Measurements from ENCODE around the gene MYEOV. TPM values are rescaled to one million over a fixed set of nuclear protein-coding genes. Genes with fewer than 3 reads are reported as not detected.

The MYEOV gene
- total RNA-seq, 1 experiment from 2014 or later, result 0.22 TPM

DNA sequence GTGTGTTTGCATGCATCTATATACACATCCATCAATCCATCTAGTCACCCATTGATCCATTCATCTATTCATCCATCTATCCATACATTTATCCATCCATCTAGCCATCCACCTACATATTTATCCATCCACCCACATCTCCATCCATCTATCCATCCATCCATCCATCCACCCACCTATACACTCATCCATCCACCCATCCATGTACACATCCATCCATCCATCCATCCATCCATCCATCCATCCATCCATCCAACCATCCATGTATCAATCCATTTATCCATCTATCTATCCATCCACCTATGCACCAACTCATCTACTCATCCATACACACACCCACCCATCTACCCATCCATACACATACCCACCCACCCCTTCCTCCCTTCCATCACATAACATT, 18.8 kb upstream of the MYEOV start:
- Mint-ChIP-seq H3K36me3 (ENCODE audit: insufficient read depth in 1 of 3, low read depth in 3 of 3) (no peaks in the 10 kb centered on the region), H3K9me3 (no peaks in the 10 kb centered on the region), H3K4me1 (peaks cover 3 to 8% of the 10 kb centered on the region in 2 experiments; a peak in 2 of 4 replicates), H3K27me3 (ENCODE audit: low read depth) (peaks cover 5% of the 10 kb centered on the region), H3K4me3 (no peak overlapping the region), H3K27ac (no peak overlapping the region)
- Histone ChIP-seq H4K5ac (ENCODE audit: insufficient read length, low read depth, low read length) (no peak overlapping the region), H3K27ac (ENCODE audit: insufficient read length, low read depth, low read length) (no peak overlapping the region), H2BK12ac (ENCODE audit: insufficient read length, low read depth, low read length) (no peak overlapping the region), H4K91ac (ENCODE audit: insufficient read length, low read depth, low read length) (no peak overlapping the region), H3K4me1 (ENCODE audit: insufficient read depth, low read length) (no peaks in the 10 kb centered on the region), H4K8ac (replicated peaks; ENCODE audit: insufficient read length, low read depth, low read length) (no peak overlapping the region), H3K79me2 (ENCODE audit: insufficient read depth, low read length) (no peaks in the 10 kb centered on the region), H3K14ac (ENCODE audit: insufficient read depth, low read length) (no peak overlapping the region), H3K56ac (ENCODE audit: insufficient read length, low read depth, low read length) (no peak overlapping the region), H3K23me2 (ENCODE audit: insufficient read length, low read depth, low read length, poor library complexity, severe bottlenecking) (no peaks in the 10 kb centered on the region), H3K23ac (ENCODE audit: insufficient read length, low read depth, low read length) (no peak overlapping the region), H2BK5ac (ENCODE audit: insufficient read length, low read length) (no peak overlapping the region), H2BK120ac (ENCODE audit: low read depth, low read length, poor library complexity, severe bottlenecking) (no peak overlapping the region), H3K4ac (ENCODE audit: low read depth, low read length) (no peak overlapping the region), H3K9me3 (ENCODE audit: control insufficient read depth, low read depth, low read length) (no peaks in the 10 kb centered on the region), H4K20me1 (ENCODE audit: control insufficient read depth, insufficient read depth, insufficient read length) (no peaks in the 10 kb centered on the region), H3K18ac (ENCODE audit: insufficient read length, low read depth, low read length) (no peak overlapping the region), H2AFZ (ENCODE audit: low read length) (no peak overlapping the region), H2BK15ac (ENCODE audit: low read depth, low read length) (no peak overlapping the region), H3K4me2 (ENCODE audit: insufficient read depth, insufficient read length, low read length) (no peak overlapping the region), H3K79me1 (ENCODE audit: insufficient read depth, low read depth, low read length, poor library complexity, severe bottlenecking) (no peaks in the 10 kb centered on the region), H3K27me3 (ENCODE audit: insufficient read depth, low read length) (no peaks in the 10 kb centered on the region), H3T11ph (ENCODE audit: low read length) (no peak overlapping the region), H2BK20ac (ENCODE audit: low read depth, low read length, poor library complexity, severe bottlenecking) (no peak overlapping the region), H3K9ac (ENCODE audit: extremely low read depth, insufficient read length, low read length) (no peak overlapping the region), H2AK5ac (ENCODE audit: insufficient read length, low read length) (no peak overlapping the region)
- DNase-seq, result no peak
- TF ChIP-seq, protein P1, sequence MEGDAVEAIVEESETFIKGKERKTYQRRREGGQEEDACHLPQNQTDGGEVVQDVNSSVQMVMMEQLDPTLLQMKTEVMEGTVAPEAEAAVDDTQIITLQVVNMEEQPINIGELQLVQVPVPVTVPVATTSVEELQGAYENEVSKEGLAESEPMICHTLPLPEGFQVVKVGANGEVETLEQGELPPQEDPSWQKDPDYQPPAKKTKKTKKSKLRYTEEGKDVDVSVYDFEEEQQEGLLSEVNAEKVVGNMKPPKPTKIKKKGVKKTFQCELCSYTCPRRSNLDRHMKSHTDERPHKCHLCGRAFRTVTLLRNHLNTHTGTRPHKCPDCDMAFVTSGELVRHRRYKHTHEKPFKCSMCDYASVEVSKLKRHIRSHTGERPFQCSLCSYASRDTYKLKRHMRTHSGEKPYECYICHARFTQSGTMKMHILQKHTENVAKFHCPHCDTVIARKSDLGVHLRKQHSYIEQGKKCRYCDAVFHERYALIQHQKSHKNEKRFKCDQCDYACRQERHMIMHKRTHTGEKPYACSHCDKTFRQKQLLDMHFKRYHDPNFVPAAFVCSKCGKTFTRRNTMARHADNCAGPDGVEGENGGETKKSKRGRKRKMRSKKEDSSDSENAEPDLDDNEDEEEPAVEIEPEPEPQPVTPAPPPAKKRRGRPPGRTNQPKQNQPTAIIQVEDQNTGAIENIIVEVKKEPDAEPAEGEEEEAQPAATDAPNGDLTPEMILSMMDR (conservative IDR thresholded peaks at IDR 0.05), result no peak

Measured in H9 (cell line).